HepG2 (cell line): Measurements from ENCODE around the gene TGIF1.

Source experiments
- ARHGAP35 ChIP-seq: sonication (generic); formaldehyde crosslinking; IDR thresholded peaks from 2 replicates; pipeline ENCODE4 v1.9.0; 2022; ENCODE audit warnings: mild to moderate bottlenecking, inconsistent platforms, moderate library complexity, missing genetic modification reagents, borderline replicate concordance
- ATF2 ChIP-seq: sonication (generic); formaldehyde crosslinking; IDR thresholded peaks from 2 replicates; pipeline ENCODE4 v1.4.0; 2020; ENCODE audit warnings: missing genetic modification reagents
- BCLAF1 ChIP-seq: fragments of 450-650 bp; IDR thresholded peaks from 2 replicates; pipeline ENCODE4 v1.6.1; 2017; ENCODE audit warnings: mild to moderate bottlenecking
- CHD2 ChIP-seq: IDR thresholded peaks from 2 replicates; pipeline ENCODE4 v1.6.1; 2011; ENCODE audit warnings: low read depth, low read length, improper control_type of control experiment
- EZH2 ChIP-seq: conservative IDR thresholded peaks from 2 replicates; pipeline ENCODE4 v1.6.1; 2012; ENCODE audit warnings: mild to moderate bottlenecking, low read depth, low read length, moderate library complexity
- NFYB ChIP-seq: sonication (generic); formaldehyde crosslinking; IDR thresholded peaks from 2 replicates; pipeline ENCODE4 v1.4.0; 2020; ENCODE audit warnings: missing genetic modification reagents
- POLR2A ChIP-seq, 2 experiments: IDR thresholded peaks; 2 replicates each; pipeline ENCODE4 v1.6.1; 2011; ENCODE audit warnings: low read depth in 2 of 2, low read length in 2 of 2, mild to moderate bottlenecking in 1 of 2, moderate library complexity in 1 of 2; ENCODE audit not compliant: insufficient read depth in 1 of 2
- SIN3B ChIP-seq: fragments of 150-350 bp; IDR thresholded peaks from 2 replicates; pipeline ENCODE4 v1.6.1; 2014; ENCODE audit warnings: low read length
- TBP ChIP-seq: sonication (generic); formaldehyde crosslinking; IDR thresholded peaks from 2 replicates; pipeline ENCODE4 v1.5.0; 2020; ENCODE audit warnings: missing genetic modification reagents
- ZNF407 ChIP-seq: sonication (generic); formaldehyde crosslinking; IDR thresholded peaks from one replicate; pipeline ENCODE4 v1.5.1; 2020; ENCODE audit warnings: mild to moderate bottlenecking, missing genetic modification reagents; ENCODE audit errors: not compliant biosample characterization
- ZNF512 ChIP-seq: sonication (generic); formaldehyde crosslinking; IDR thresholded peaks from 2 replicates; pipeline ENCODE4 v1.4.0; 2020; ENCODE audit warnings: mild to moderate bottlenecking, missing genetic modification reagents

DNA sequence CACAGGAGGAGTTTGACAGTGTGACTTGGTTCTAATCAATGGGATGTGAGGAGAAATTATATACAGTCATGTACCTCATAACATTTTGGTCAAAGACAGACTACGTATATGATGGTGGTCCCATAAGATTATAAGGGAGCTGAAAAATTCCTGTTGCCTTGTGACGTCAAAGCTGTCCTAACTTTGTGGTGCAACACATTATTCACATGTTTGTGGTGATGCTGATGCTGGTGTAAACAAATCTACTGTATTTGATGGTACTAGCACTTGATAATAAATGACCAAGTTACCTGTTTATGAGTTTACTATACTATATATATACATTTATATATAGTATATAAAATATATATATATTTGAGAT lies 29.1 kb upstream of the TGIF1 start:
- TF ChIP-seq TBP (CRISPR knock-in tag) (no peak), ARHGAP35 (CRISPR knock-in tag) (no peak), ZNF407 (no peak), ZNF512 (CRISPR knock-in tag) (no peak), EZH2 (no peak), SIN3B (no peak), POLR2A (IDR thresholded peaks at IDR 0.05; ENCODE audit: insufficient read depth in 1 of 2, low read depth in 2 of 2, low read length in 2 of 2) (no peak), ATF2 (CRISPR knock-in tag) (no peak), NFYB (CRISPR knock-in tag) (no peak), BCLAF1 (no peak), CHD2 (no peak)
